ENCODE results near the gene NAA38. TPM values are rescaled to one million over a fixed set of nuclear protein-coding genes. Genes with fewer than 3 reads are reported as not detected.

The NAA38 gene
- total RNA-seq, 1 experiment from 2014 or later: 50.2 TPM

- H3K4me1 Mint-ChIP-seq: peaks cover 16 to 31% of the 10 kb centered on the region in 2 experiments
- no peak overlapping the region for H3K18ac ChIP-seq (ENCODE audit: insufficient read length, low read depth, low read length)
- H3K9me3 Mint-ChIP-seq: 0 out of 5 replicates have a peak, but pooled peaks cover 0 to 3% of the 10 kb centered on the region in 2 experiments
Measured at GRCh38 chr17:7852262-7852670, 5.1 kb downstream of the NAA38 start.

More at GRCh38 chr17:7852262-7852670, 5.1 kb downstream of the NAA38 start:
- no peak overlapping the region for H3K27ac Mint-ChIP-seq
- no peak overlapping the region for H4K91ac ChIP-seq (ENCODE audit: insufficient read length, low read depth, low read length)
- peak overlapping the region in 1 of 2 experiments; percentile 84; a peak in 2 of 5 replicates for H3K4me3 Mint-ChIP-seq
- no peak overlapping the region for H3K4ac ChIP-seq (ENCODE audit: low read depth, low read length)
- H3K4me1 ChIP-seq (ENCODE audit: insufficient read depth, low read length): no peaks in the 10 kb centered on the region; the same call in 1 of the 2 replicates
- H2BK5ac ChIP-seq (ENCODE audit: insufficient read length, low read length): no peak overlapping the region
- no peak overlapping the region for H4K8ac ChIP-seq (replicated peaks; ENCODE audit: insufficient read length, low read depth, low read length)
- no peak overlapping the region for H2AK5ac ChIP-seq (ENCODE audit: insufficient read length, low read length)
- H2BK20ac ChIP-seq (ENCODE audit: low read depth, low read length, poor library complexity, severe bottlenecking): no peak overlapping the region
- H3K9ac ChIP-seq (ENCODE audit: extremely low read depth, insufficient read length, low read length): no peak overlapping the region
- no peaks in the 10 kb centered on the region for H3K79me2 ChIP-seq (ENCODE audit: insufficient read depth, low read length)
- peaks cover 18% of the 10 kb centered on the region for H3K27me3 Mint-ChIP-seq (ENCODE audit: low read depth)
- no peaks in the 10 kb centered on the region for H3K79me1 ChIP-seq (ENCODE audit: insufficient read depth, low read depth, low read length, poor library complexity, severe bottlenecking)
- no peak overlapping the region for H3K27ac ChIP-seq (ENCODE audit: insufficient read length, low read depth, low read length)
- no peak overlapping the region for H3T11ph ChIP-seq (ENCODE audit: low read length)
- no peak overlapping the region for H3K23ac ChIP-seq (ENCODE audit: insufficient read length, low read depth, low read length)
- peaks cover 30% of the 10 kb centered on the region; the same call in 1 of the 2 replicates for H3K27me3 ChIP-seq (ENCODE audit: insufficient read depth, low read length)
- H3K23me2 ChIP-seq (ENCODE audit: insufficient read length, low read depth, low read length, poor library complexity, severe bottlenecking): peaks cover 26% of the 10 kb centered on the region
- no peaks in the 10 kb centered on the region for H4K20me1 ChIP-seq (ENCODE audit: control insufficient read depth, insufficient read depth, insufficient read length)
- no peak overlapping the region for H3K4me2 ChIP-seq (ENCODE audit: insufficient read depth, insufficient read length, low read length)
- H2BK15ac ChIP-seq (ENCODE audit: low read depth, low read length): no peak overlapping the region
- no peak overlapping the region for H2BK120ac ChIP-seq (ENCODE audit: low read depth, low read length, poor library complexity, severe bottlenecking)
- no peak overlapping the region for H2BK12ac ChIP-seq (ENCODE audit: insufficient read length, low read depth, low read length)
- H3K56ac ChIP-seq (ENCODE audit: insufficient read length, low read depth, low read length): no peak overlapping the region
- H3K14ac ChIP-seq (ENCODE audit: insufficient read depth, low read length): no peak overlapping the region; the same call in 1 of the 2 replicates
- no peak overlapping the region for H2AFZ ChIP-seq (ENCODE audit: low read length)
- WGBS (ENCODE audit: extremely low coverage, insufficient read length, low lambda C conversion rate): no CpG with 5 or more reads among the region's 20 CpGs
- H3K36me3 Mint-ChIP-seq (ENCODE audit: insufficient read depth in 1 of 3, low read depth in 3 of 3): peaks cover 0 to 40% (median 26%) of the 10 kb centered on the region in 3 experiments; a peak in 4 of 7 replicates
- H4K5ac ChIP-seq (ENCODE audit: insufficient read length, low read depth, low read length): no peak overlapping the region
- H3K9me3 ChIP-seq (ENCODE audit: control insufficient read depth, low read depth, low read length): no peaks in the 10 kb centered on the region
- TF ChIP-seq CTCF (conservative IDR thresholded peaks at IDR 0.05): no peak
- no peak for DNase-seq

Measured in H9 (cell line).